ENCODE results near the gene SELPLG.

The SELPLG gene

GRCh38 chr12:108641446-108642268 lies 8.0 kb upstream of the SELPLG start:
- TF ChIP-seq SIN3A (IDR thresholded peaks at IDR 0.05; ENCODE audit: borderline replicate concordance, insufficient read depth, low read length) (no peak), FOXP2 (optimal IDR thresholded peaks at IDR 0.05; ENCODE audit: borderline replicate concordance, extremely low read depth, extremely low read length, insufficient read depth) (no peak), TAF1 (IDR thresholded peaks at IDR 0.05; ENCODE audit: borderline replicate concordance, insufficient read depth, low read length) (no peak), REST (IDR thresholded peaks at IDR 0.05; ENCODE audit: insufficient read depth in 1 of 2, low read depth in 2 of 2, low read length in 2 of 2) (no peak), POLR2AphosphoS5 (IDR thresholded peaks at IDR 0.05; ENCODE audit: low read depth, low read length) (peak; percentile 38; the same call in 1 of the 2 replicates)

- TF ChIP-seq FOXP2 (optimal IDR thresholded peaks at IDR 0.05; ENCODE audit: borderline replicate concordance, extremely low read depth, extremely low read length, insufficient read depth) = no peak
- no peak for TF ChIP-seq REST (IDR thresholded peaks at IDR 0.05; ENCODE audit: insufficient read depth in 1 of 2, low read depth in 2 of 2, low read length in 2 of 2)
- no peak for TF ChIP-seq SIN3A (IDR thresholded peaks at IDR 0.05; ENCODE audit: borderline replicate concordance, insufficient read depth, low read length)
- 0 out of 2 replicates have a peak, but pooled peaks have one; percentile 0 for TF ChIP-seq POLR2AphosphoS5 (IDR thresholded peaks at IDR 0.05; ENCODE audit: low read depth, low read length)
- no peak for TF ChIP-seq TAF1 (IDR thresholded peaks at IDR 0.05; ENCODE audit: borderline replicate concordance, insufficient read depth, low read length)
These were observed 7.2 kb upstream of the SELPLG start for GRCh38 chr12:108640802-108641445.

- no peak for TF ChIP-seq FOXP2 (optimal IDR thresholded peaks at IDR 0.05; ENCODE audit: borderline replicate concordance, extremely low read depth, extremely low read length, insufficient read depth)
- TF ChIP-seq POLR2AphosphoS5 (IDR thresholded peaks at IDR 0.05; ENCODE audit: low read depth, low read length) = no peak
- no peak for TF ChIP-seq REST (IDR thresholded peaks at IDR 0.05; ENCODE audit: insufficient read depth in 1 of 2, low read depth in 2 of 2, low read length in 2 of 2)
- no peak for TF ChIP-seq TAF1 (IDR thresholded peaks at IDR 0.05; ENCODE audit: borderline replicate concordance, insufficient read depth, low read length)
- TF ChIP-seq SIN3A (IDR thresholded peaks at IDR 0.05; ENCODE audit: borderline replicate concordance, insufficient read depth, low read length) = no peak
These were observed 5.5 kb upstream of the SELPLG start for GRCh38 chr12:108638997-108639822.

- TF ChIP-seq TAF1 (IDR thresholded peaks at IDR 0.05; ENCODE audit: borderline replicate concordance, insufficient read depth, low read length) (no peak), REST (IDR thresholded peaks at IDR 0.05; ENCODE audit: insufficient read depth in 1 of 2, low read depth in 2 of 2, low read length in 2 of 2) (no peak), FOXP2 (optimal IDR thresholded peaks at IDR 0.05; ENCODE audit: borderline replicate concordance, extremely low read depth, extremely low read length, insufficient read depth) (no peak), POLR2AphosphoS5 (IDR thresholded peaks at IDR 0.05; ENCODE audit: low read depth, low read length) (no peak), SIN3A (IDR thresholded peaks at IDR 0.05; ENCODE audit: borderline replicate concordance, insufficient read depth, low read length) (no peak)
These were observed 4.6 kb upstream of the SELPLG start for GRCh38 chr12:108638141-108638827.
